Uterus (tissue), 4 donors: Measurements from ENCODE around the gene TXNL4B. TPM values are rescaled to one million over a fixed set of nuclear protein-coding genes. Genes with fewer than 3 reads are reported as not detected.

ENCODE experiments used
- DNase-seq, 2 donors: peaks; one replicate each; pipeline ENCODE4 v3.0.0-alpha.2; 2019 to 2020
- H3K27ac ChIP-seq, 2 donors: fragments of 200-600 bp; sonication (generic); 1 replicate in 1 of 2; 2 replicates in 1 of 2; pipeline ENCODE4 v1.5.1; 2016 to 2018
- H3K27me3 ChIP-seq, 2 donors: fragments of 200-600 bp; sonication (generic); one replicate each; pipeline ENCODE4 v1.5.1; 2018 to 2019; ENCODE audit warnings: control low read depth in 1 of 2
- H3K36me3 ChIP-seq, 2 donors: fragments of 200-600 bp; sonication (generic); one replicate each; pipeline ENCODE4 v1.5.1; 2019; ENCODE audit warnings: control low read depth in 1 of 2
- H3K4me1 ChIP-seq, 2 donors: fragments of 200-600 bp; sonication (generic); one replicate each; pipeline ENCODE4 v1.5.1; 2018 to 2019; ENCODE audit warnings: control low read depth in 1 of 2
- H3K4me3 ChIP-seq, 2 donors: fragments of 200-600 bp; sonication (generic); 1 replicate in 1 of 2; 2 replicates in 1 of 2; pipeline ENCODE4 v1.5.1; 2018 to 2019; ENCODE audit warnings: mild to moderate bottlenecking in 1 of 2
- H3K9me3 ChIP-seq, 2 donors: fragments of 200-600 bp; sonication (generic); one replicate each; pipeline ENCODE4 v1.5.1; 2019; ENCODE audit warnings: control low read depth in 1 of 2
- POLR2A ChIP-seq, 2 donors: fragments of 450-650 bp; IDR thresholded peaks; one replicate each; pipeline ENCODE4 v1.6.1; 2016; ENCODE audit warnings: antibody characterized with exemption in 2 of 2, mild to moderate bottlenecking in 1 of 2, moderate library complexity in 1 of 2
- intact Hi-C: fragments of 100-400 bp; cut with DNase I; formaldehyde crosslinking; loops from one replicate; pipeline ENCODE4 v1.15.1; 2023; ENCODE audit warnings: low total_unique reads
- total RNA-seq, 4 donors: library from RNA; depleted of rRNA in 3 of 4; stranded (reverse); fragments of >200 nt in 3 of 4; gene quantifications; one replicate each; pipeline versions ENCODE4 v1.1.0 to v1.2.4, GENCODE V29; 2014 to 2023
- TF ChIP-seq, protein P1 (sequence below), 4 experiments: fragments of 200-600 bp in 2 of 4; fragments of 450-650 bp in 2 of 4; sonication (generic) in 2 of 4; IDR thresholded peaks; one replicate each; pipeline ENCODE4 v1.5.1; 2016 to 2019; ENCODE audit warnings: antibody characterized with exemption in 4 of 4, mild to moderate bottlenecking in 2 of 4, moderate library complexity in 1 of 4
- donor health status: DM: yes; HTN: yes; CAD: no.

Gene TXNL4B
- total RNA-seq, 4 donors from 2014 or later = 1.2 to 54.1 (median 14.9) TPM

DNA sequence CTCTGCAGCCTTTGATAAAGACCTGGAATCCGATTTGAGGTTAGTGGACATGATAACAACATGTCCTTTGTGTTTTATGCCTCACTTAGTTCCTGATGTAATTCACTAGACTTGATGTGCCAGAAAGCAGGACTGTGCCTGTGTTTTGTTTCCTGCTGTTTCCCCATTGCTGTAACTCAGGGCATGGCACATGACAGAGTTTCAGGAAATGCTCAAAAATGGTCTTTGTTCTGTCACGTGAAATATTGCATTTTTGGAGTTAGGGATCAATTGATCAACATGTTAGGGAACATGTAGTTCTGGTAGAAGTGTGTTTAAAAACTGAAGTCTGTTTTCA lies 33.0 kb upstream of the TXNL4B start:
- DNase-seq = no peak
- Histone ChIP-seq H3K36me3 (no peaks in the 10 kb centered on the region), H3K4me3 (no peak overlapping the region), H3K9me3 (no peaks in the 10 kb centered on the region), H3K4me1 (no peaks in the 10 kb centered on the region), H3K27ac (no peak overlapping the region), H3K27me3 (no peaks in the 10 kb centered on the region)
- TF ChIP-seq, protein P1, sequence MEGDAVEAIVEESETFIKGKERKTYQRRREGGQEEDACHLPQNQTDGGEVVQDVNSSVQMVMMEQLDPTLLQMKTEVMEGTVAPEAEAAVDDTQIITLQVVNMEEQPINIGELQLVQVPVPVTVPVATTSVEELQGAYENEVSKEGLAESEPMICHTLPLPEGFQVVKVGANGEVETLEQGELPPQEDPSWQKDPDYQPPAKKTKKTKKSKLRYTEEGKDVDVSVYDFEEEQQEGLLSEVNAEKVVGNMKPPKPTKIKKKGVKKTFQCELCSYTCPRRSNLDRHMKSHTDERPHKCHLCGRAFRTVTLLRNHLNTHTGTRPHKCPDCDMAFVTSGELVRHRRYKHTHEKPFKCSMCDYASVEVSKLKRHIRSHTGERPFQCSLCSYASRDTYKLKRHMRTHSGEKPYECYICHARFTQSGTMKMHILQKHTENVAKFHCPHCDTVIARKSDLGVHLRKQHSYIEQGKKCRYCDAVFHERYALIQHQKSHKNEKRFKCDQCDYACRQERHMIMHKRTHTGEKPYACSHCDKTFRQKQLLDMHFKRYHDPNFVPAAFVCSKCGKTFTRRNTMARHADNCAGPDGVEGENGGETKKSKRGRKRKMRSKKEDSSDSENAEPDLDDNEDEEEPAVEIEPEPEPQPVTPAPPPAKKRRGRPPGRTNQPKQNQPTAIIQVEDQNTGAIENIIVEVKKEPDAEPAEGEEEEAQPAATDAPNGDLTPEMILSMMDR (IDR thresholded peaks at IDR 0.05) = no peak
- no peak for TF ChIP-seq POLR2A (IDR thresholded peaks at IDR 0.05)
- intact Hi-C loops = no loop called here

DNA sequence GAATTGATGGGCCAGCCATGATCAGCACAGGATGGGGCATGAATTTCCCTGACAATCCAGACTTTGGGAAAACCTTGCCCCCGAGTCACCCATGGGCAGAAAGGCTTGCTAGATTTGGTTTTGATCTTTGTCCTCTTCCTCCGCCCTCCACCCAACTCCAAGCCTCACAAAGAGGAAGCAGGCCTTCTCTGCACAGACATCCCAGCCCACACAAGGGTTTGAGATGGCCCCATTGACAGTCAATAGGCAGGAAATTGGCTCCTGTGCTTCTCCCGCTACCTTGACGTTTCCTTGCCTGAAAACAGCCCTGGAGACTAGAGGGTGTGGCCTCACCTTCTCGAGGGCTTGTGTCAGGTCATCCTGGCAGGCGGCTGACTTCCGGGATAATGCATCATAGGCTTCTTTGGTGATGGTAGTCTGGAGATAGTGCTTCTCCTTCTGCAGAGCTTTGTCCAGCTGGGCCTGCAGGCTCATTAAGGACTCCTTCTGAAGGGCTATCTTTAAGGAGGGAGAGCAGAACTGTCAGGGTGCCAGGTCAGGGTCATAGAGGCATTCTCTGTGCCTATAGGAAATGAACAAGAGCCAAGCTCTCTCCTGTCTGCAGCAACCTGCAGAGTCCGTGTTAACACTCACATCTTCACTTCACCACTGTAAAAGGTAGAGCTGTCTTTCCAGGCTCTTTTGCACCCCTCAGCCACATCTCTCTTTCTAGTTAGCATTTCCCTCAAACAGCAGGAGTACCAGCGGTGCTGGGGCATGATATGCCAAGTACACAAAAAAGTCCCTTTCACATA lies 32.4 kb upstream of the TXNL4B start:
- TF ChIP-seq POLR2A (IDR thresholded peaks at IDR 0.05) = no peak
- TF ChIP-seq, protein P1 (IDR thresholded peaks at IDR 0.05) = no peak
- H3K27me3 ChIP-seq = no peaks in the 10 kb centered on the region
- no peaks in the 10 kb centered on the region for H3K9me3 ChIP-seq
- no peaks in the 10 kb centered on the region for H3K36me3 ChIP-seq
- H3K27ac ChIP-seq = no peak overlapping the region
- H3K4me3 ChIP-seq = no peak overlapping the region
- no peak for DNase-seq
- no peaks in the 10 kb centered on the region for H3K4me1 ChIP-seq
- intact Hi-C loops = no loop called here

DNA sequence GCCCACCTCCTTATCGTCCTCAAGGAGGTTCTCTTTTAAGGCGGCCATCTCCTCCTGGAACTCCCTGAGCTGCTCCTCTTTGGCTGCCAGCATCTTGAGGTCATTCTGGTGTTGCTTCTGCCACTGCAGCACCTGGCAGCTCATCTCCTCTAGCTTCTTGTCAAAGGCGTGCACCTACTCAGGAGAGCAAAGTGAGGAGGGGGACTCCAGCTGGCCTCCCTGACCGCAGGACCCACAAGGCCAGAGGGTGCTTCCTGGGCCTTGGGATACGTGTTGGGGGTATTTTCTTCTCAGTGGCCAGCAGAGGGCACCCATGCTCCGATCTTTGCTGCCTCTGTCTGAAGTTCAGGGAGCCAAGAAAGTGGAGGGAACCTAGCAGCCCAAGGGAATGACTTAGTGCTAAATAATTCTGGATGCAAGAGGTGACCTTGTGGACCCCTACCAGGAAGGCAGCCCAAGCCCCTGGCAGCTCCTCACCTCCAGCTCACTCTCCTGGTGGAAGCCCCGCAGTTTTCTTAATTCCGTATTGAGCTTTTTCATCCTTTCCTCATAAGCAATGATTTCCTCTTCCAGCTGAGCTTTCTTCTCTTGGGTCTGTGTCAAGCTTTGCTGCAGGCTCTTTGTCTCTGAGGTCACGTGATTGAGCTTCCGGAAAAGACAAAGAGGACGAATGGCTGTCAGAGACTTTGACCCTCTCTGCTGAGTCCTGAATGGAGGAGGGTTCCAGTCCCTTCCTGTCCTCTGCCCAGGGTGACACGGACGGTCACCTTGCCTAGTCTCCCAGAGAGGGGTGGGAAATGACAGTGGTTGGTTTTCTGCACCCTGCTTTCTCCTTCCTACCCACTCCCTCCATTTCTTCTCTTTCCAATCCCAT lies 31.6 kb upstream of the TXNL4B start:
- Histone ChIP-seq H3K27ac (no peak overlapping the region), H3K9me3 (no peaks in the 10 kb centered on the region), H3K27me3 (no peaks in the 10 kb centered on the region), H3K4me1 (no peaks in the 10 kb centered on the region), H3K36me3 (no peaks in the 10 kb centered on the region), H3K4me3 (no peak overlapping the region)
- peak; percentile 32 to 51 for DNase-seq
- intact Hi-C loops = no loop called here
- no peak for TF ChIP-seq POLR2A (IDR thresholded peaks at IDR 0.05)
- TF ChIP-seq, protein P1 (IDR thresholded peaks at IDR 0.05) = peak; percentile 45 to 65 (median 60)

DNA sequence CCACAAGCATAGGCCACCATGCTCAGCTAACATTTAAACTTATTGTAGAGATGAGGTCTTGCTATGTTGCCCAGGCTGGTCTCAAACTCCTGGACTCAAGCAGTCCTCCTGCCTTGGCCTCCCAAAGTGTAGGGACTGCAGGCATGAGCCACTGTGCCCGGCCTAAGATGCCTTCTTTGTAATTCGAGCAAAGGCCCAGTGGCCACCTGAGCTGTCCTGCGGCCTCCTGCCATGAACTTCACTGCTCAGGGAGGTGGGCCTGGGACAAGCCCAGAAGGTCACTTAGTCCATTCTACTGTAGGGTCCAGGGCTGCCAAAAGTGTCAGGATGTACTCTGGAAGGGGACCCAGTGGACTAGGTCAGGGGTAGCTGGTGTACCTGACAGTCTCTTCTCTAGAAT lies 30.7 kb upstream of the TXNL4B start:
- H3K4me1 ChIP-seq = no peaks in the 10 kb centered on the region
- no peak for TF ChIP-seq POLR2A (IDR thresholded peaks at IDR 0.05)
- TF ChIP-seq, protein P1 (IDR thresholded peaks at IDR 0.05) = no peak
- H3K4me3 ChIP-seq = no peak overlapping the region
- DNase-seq = no peak
- H3K27me3 ChIP-seq = no peaks in the 10 kb centered on the region
- intact Hi-C loops = no loop called here
- no peak overlapping the region for H3K27ac ChIP-seq
- H3K9me3 ChIP-seq = no peaks in the 10 kb centered on the region
- no peaks in the 10 kb centered on the region for H3K36me3 ChIP-seq

DNA sequence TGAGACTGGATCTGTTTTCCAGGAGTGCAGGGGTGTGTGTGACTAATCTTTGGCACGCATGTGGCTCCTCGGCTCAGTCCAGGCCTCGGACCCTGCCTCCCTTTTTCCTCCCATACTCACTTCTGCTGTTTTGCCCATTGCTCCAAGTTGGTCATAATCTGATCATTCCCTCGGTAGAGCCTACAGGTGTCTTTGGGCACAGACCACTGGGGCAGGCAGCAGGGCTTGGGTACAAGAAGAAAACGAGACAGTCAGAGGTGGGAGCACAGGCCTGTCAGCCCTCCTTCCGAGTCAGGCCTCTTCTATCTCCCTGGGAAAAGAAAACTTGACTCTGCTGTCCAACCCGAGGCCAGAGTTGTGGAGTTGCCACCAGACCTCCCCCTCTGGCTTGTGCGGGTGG lies 30.0 kb upstream of the TXNL4B start:
- Histone ChIP-seq H3K4me3 (no peak overlapping the region), H3K27ac (no peak overlapping the region), H3K9me3 (no peaks in the 10 kb centered on the region), H3K36me3 (no peaks in the 10 kb centered on the region), H3K27me3 (no peaks in the 10 kb centered on the region), H3K4me1 (no peaks in the 10 kb centered on the region)
- intact Hi-C loops = no loop called here
- DNase-seq = no peak
- TF ChIP-seq, protein P1 (IDR thresholded peaks at IDR 0.05) = no peak
- TF ChIP-seq POLR2A (IDR thresholded peaks at IDR 0.05) = no peak
